Midbrain (tissue), 1 donor: Measurements from ENCODE around the gene FIS1.

ENCODE experiments used
- DNase-seq: peaks from one replicate; lab custom pipeline; 2025; lab: John Stamatoyannopoulos, UW

The FIS1 gene

GRCh38 chr7:101233907-101234547, 10.9 kb downstream of the FIS1 start:
- no peak for DNase-seq

- no peak for DNase-seq
Measured at GRCh38 chr7:101232141-101232850, 12.6 kb downstream of the FIS1 start.

GRCh38 chr7:101231644-101232043, 13.2 kb downstream of the FIS1 start:
- DNase-seq, result no peak

GRCh38 chr7:101226721-101227120, 18.2 kb downstream of the FIS1 start:
- no peak for DNase-seq

- DNase-seq, result no peak
Measured at GRCh38 chr7:101225650-101226049, 19.2 kb downstream of the FIS1 start.

GRCh38 chr7:101223528-101223927, 21.4 kb downstream of the FIS1 start:
- no peak for DNase-seq

GRCh38 chr7:101222275-101222830, 22.5 kb downstream of the FIS1 start:
- DNase-seq, result no peak

GRCh38 chr7:101220295-101220694, 24.6 kb downstream of the FIS1 start:
- no peak for DNase-seq

- DNase-seq, result no peak
Measured at GRCh38 chr7:101218236-101219125, 26.4 kb downstream of the FIS1 start.

GRCh38 chr7:101217388-101218235, 27.3 kb downstream of the FIS1 start, which contains the start of the genes PLOD3 and ZNHIT1:
TSS of gene PLOD3 (minus strand) at chr7:101217581. CDS start at chr7:101217274, 307 bp downstream.
TSS of gene ZNHIT1 (plus strand) at chr7:101218165. CDS start at chr7:101218196, 31 bp downstream.
- DNase-seq, result peak; percentile 98

GRCh38 chr7:101216860-101217387, 28.0 kb downstream of the FIS1 start:
- no peak for DNase-seq

- DNase-seq, result no peak
Measured at GRCh38 chr7:101216001-101216859, 28.7 kb downstream of the FIS1 start.

GRCh38 chr7:101212014-101212413, 32.9 kb downstream of the FIS1 start:
- no peak for DNase-seq

GRCh38 chr7:101211501-101211900, 33.4 kb downstream of the FIS1 start:
- DNase-seq, result no peak

GRCh38 chr7:101210143-101210542, 34.7 kb downstream of the FIS1 start:
- DNase-seq, result no peak

- DNase-seq, result no peak
Measured at GRCh38 chr7:101208794-101209193, 36.1 kb downstream of the FIS1 start.

- DNase-seq, result no peak
Measured at GRCh38 chr7:101207459-101207858, 37.4 kb downstream of the FIS1 start.

GRCh38 chr7:101206665-101207042, 38.2 kb downstream of the FIS1 start:
- no peak for DNase-seq

- DNase-seq, result no peak
Measured at GRCh38 chr7:101205901-101206664, 38.8 kb downstream of the FIS1 start.
